IPS-18c (cell line): Measurements from ENCODE around the gene NT5C1B.

Source experiments
- H3K4me3 ChIP-seq: 2 replicates; pipeline ENCODE4 v1.7.0; 2013; ENCODE audit warnings: low read depth, mild to moderate bottlenecking, low read length, moderate library complexity; ENCODE audit not compliant: insufficient read depth
- H3K9me3 ChIP-seq: one replicate; pipeline ENCODE4 v1.6.1; 2013; ENCODE audit warnings: mild to moderate bottlenecking, low read length, moderate library complexity; ENCODE audit not compliant: control insufficient read depth, insufficient read depth

Gene NT5C1B

GRCh38 chr2:18605115-18605514, 15.7 kb upstream of the NT5C1B start:
- H3K4me3 ChIP-seq, result no peak overlapping the region
- H3K9me3 ChIP-seq, result no peaks in the 10 kb centered on the region

GRCh38 chr2:18604531-18604885, 15.1 kb upstream of the NT5C1B start:
- H3K4me3 ChIP-seq, result no peak overlapping the region
- no peaks in the 10 kb centered on the region for H3K9me3 ChIP-seq

GRCh38 chr2:18603854-18604530, 14.6 kb upstream of the NT5C1B start:
- Histone ChIP-seq H3K9me3 (no peaks in the 10 kb centered on the region), H3K4me3 (no peak overlapping the region)

DNA sequence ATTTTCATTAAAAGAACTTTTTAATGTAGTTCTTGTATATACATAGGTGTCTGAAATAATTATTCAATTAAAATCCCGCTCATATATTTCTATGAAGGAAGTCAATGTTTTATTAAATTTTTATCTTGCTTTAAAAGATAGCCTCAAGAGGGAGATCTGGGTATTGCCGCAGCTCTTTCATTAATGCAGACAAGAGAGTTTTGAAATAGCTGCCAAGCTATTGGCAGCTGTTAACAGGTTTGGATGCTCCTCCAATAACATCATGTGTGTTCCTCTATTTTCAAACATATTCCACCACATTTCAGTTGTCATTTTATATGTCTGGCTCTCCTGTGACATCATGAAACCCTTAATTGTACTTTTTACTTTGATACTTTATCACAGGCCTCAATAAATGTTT, 12.9 kb upstream of the NT5C1B start:
- Histone ChIP-seq H3K4me3 (no peak overlapping the region), H3K9me3 (no peaks in the 10 kb centered on the region)

- no peak overlapping the region for H3K4me3 ChIP-seq
- no peaks in the 10 kb centered on the region for H3K9me3 ChIP-seq
Measured at GRCh38 chr2:18600255-18600613, 10.9 kb upstream of the NT5C1B start.

DNA sequence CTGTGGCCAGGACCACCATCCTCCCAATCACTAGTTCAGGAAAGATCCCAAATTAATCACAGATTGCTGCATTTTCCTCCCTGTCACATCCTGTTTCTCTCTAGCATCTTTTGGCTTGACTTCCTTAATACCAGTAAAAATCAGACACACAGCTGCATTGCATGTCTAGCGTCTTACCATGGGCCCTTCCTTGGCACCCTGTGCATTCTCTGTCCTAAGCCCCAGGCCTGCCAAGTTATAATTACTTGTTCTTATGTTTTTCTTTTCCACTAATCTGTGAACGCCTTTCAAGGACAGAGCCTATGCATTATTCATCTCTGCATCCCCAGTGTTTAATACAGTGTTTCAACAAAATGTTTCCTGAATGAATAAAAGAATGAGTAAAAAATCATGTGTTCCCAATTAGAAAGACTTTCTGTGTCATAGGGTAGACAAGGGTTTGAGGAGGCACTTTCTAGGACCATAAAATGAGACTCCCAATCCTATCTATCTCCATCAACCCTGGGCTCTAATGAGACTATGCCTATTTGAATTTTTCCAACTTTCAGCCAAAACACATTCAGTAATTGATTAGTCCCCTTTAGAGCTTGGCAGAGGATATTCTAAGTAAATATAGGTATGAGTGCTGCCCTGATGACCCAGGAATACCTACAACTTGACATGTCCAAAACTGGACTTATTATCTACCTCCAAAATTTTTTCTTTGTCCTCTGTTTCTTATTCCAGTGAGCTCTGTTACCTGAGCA, 10.3 kb upstream of the NT5C1B start:
- Histone ChIP-seq H3K4me3 (no peak overlapping the region), H3K9me3 (no peaks in the 10 kb centered on the region)

GRCh38 chr2:18598848-18599484, 9.6 kb upstream of the NT5C1B start:
- Histone ChIP-seq H3K4me3 (no peak overlapping the region), H3K9me3 (no peaks in the 10 kb centered on the region)

DNA sequence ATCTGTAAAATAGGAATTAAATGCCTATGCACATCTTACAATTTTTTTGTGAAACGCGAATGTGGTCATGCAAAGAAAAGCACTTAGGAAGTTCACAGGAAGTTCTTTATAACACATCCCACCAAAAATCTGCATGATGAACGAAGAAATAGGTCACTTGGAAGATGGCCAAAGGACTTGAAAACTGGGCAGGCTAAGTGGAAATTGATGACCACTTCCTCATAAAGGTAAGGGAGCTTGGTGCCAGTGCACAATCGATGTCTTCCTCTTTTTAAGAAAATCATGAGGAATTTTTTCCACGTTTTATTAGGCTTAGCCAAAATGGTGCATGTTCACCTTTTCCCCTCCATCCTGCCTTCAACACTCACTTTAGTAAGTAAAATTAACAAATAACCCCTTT, 8.2 kb upstream of the NT5C1B start:
- no peak overlapping the region for H3K4me3 ChIP-seq
- H3K9me3 ChIP-seq, result no peaks in the 10 kb centered on the region

- Histone ChIP-seq H3K9me3 (no peaks in the 10 kb centered on the region), H3K4me3 (no peak overlapping the region)
Measured at GRCh38 chr2:18596993-18597392, 7.6 kb upstream of the NT5C1B start.

- H3K9me3 ChIP-seq, result no peaks in the 10 kb centered on the region
- H3K4me3 ChIP-seq, result no peak overlapping the region
Measured at GRCh38 chr2:18593496-18593895, 4.1 kb upstream of the NT5C1B start.

DNA sequence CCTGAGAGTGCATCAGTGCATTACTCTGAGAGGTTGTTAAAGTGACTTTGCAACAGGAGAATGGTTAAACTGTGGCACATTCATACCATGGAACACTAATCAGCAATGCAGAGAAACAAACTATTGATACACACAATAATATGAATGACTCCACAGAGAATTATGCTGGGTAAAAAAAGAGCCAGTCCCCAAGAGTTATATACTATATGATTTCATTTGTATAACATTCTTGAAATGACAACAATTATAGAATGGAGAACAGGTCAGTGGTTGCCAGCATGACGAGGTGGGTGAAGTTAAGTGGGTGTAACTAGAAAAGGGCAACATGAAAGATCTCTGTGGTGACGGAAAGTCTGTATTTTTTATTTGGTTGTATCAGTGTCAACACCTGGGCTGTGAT, 3.0 kb upstream of the NT5C1B start:
- no peak overlapping the region for H3K4me3 ChIP-seq
- no peaks in the 10 kb centered on the region for H3K9me3 ChIP-seq

GRCh38 chr2:18588802-18589201, 567 bp downstream of the NT5C1B start:
- no peak overlapping the region for H3K4me3 ChIP-seq
- H3K9me3 ChIP-seq, result no peaks in the 10 kb centered on the region

- no peak overlapping the region for H3K4me3 ChIP-seq
- no peaks in the 10 kb centered on the region for H3K9me3 ChIP-seq
Measured at GRCh38 chr2:18588049-18588448, 1.3 kb downstream of the NT5C1B start.

DNA sequence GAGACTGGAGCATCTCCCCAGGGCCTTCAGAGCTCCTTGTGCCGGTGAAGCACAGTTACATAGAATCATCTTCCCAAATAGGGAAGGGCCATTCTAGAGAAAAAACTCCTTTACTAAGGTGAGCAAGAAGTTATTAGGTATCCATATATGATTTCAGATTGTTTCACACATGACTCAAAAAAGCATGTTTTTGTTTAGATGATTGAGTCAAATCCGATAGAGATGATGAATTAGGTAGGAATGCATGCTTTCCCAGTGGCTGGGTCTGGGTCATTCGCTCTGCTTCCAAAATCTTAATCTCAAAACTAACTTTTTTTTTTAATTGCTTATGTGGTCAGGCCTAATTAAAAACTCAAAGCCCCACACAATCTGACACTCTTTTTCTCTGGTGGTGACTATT, 3.8 kb downstream of the NT5C1B start:
- H3K4me3 ChIP-seq, result no peak overlapping the region
- no peaks in the 10 kb centered on the region for H3K9me3 ChIP-seq

GRCh38 chr2:18584608-18584954, 4.8 kb downstream of the NT5C1B start:
- Histone ChIP-seq H3K4me3 (no peak overlapping the region), H3K9me3 (no peaks in the 10 kb centered on the region)

GRCh38 chr2:18583905-18584607, 5.3 kb downstream of the NT5C1B start:
- no peaks in the 10 kb centered on the region for H3K9me3 ChIP-seq
- H3K4me3 ChIP-seq, result no peak overlapping the region

GRCh38 chr2:18580606-18581005, 8.8 kb downstream of the NT5C1B start:
- H3K9me3 ChIP-seq, result no peaks in the 10 kb centered on the region
- H3K4me3 ChIP-seq, result no peak overlapping the region

GRCh38 chr2:18578033-18578432, 11.3 kb downstream of the NT5C1B start:
- Histone ChIP-seq H3K9me3 (no peaks in the 10 kb centered on the region), H3K4me3 (no peak overlapping the region)
